Left hindlimb (tissue), 1 donor: ENCODE data around the gene MEF2B.
A peak's percentile ranks its signal among the peaks of the same experiment; 100 is the strongest.
"Not testable (repeated sequence)": the region's sequence is repeated elsewhere in the genome, so short reads cannot be mapped to it uniquely, and the experiment has no call there.

Source experiments
- DNase-seq: peaks from one replicate; pipeline ENCODE4 v3.0.0-alpha.2; 2018

The MEF2B gene

DNA sequence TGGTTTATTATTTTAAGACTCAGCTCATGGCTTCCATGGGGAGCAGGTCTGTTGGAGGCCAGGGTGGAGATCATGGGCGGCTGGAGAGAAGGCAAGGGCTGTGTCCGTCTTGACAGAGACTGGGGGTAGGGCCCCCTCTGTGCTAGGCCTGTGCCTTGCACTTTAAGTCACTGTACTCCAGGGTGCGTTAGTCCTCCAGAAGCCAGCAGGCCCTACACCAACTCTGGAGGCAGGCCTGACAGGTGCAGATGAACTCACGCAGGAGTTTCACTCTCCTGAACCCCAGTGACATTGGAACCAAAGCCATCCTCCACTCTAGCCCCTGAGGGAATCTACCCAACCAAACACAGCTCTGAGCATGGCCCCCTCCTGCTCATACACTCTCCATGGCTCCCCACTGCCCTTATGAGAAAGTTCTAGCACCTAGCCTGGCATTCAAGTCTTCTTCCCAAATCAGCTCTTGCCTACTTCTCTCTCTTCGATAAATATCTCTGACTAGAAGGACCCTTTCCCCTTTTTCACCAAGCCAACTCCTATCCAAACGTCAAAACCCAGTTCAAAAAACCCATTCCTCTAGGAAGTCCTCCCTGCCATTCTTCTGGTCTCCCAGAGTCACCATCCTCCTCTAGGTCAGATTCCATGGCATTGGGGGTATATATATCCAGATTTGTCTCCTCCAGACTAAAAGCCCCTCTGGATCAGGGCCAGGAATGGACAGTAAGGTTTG, 15.1 kb downstream of the MEF2B start:
- no peak for DNase-seq

DNA sequence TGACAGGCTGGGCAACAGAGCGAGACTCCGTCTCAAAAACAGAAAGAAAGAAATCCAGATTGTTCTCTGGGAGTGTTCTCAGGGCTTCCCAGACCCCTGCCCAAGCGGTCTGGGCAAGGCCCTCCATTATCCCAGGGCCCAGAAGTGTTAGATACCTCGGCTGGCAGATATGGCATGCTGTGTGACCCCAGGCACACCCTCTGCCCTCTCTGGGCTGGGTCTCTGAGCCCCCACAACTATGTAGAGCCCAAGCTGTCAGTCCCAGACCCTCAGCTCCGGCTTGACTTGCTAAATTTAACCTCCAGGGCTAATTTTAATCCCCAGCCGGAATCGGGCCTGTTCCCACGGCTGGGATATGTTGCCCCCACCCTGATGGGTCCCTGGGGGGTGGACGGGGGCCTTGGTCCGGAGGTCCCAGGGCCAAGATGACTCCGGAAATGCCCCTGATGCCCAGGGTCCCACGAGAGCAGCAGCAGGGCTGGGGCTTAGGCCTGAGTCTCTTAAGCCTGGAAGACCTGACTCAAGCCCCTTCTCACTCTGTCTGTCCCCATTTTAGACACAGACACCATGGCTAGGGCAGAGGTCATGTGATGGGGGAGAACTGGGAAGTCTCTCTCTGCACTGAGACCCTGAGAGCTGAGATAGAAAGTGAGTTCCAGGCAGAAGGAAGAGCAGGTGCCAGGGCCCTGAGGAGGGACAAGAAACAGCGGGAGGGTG, 17.2 kb downstream of the MEF2B start:
- no peak for DNase-seq

DNA sequence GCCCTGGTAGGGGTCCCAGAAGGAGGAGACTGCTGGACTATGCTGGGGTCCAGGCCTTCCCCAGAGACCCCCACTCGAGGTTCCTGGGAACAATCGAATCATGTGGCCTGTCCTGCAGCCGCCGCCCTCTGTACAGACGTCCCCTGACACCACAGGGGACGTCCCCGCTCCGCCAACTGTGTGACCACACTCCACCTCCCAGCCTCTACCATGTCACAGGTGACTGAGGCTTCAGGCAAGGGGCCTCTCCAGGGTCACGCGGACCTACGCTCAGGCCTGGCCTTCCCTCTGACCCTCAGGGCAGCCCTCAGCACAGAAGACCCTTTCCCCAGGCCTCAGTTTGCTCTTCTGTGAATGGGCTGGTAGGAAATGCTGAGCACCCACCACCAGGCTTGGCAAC, 18.6 kb downstream of the MEF2B start:
- DNase-seq: no peak

DNA sequence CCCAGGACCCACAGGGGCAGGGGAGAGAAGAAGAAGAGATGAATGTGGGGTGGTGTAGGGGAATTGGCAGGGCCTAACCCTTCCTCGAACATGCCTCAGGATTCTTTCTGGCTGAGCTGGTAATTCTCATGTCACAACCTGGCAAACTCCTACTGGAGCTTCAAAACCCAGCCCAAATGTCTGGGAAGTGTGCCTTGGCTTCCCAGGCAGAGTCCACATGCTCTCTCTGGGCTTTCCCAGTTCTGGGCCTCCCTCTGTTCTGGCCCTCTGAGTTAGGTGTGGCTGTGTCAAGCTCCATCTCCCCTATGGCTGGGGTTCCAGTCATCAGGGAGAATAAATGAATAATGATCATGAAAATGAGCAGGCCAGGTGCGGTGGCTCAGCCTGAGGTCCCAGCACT, 20.6 kb downstream of the MEF2B start:
- no peak for DNase-seq

DNA sequence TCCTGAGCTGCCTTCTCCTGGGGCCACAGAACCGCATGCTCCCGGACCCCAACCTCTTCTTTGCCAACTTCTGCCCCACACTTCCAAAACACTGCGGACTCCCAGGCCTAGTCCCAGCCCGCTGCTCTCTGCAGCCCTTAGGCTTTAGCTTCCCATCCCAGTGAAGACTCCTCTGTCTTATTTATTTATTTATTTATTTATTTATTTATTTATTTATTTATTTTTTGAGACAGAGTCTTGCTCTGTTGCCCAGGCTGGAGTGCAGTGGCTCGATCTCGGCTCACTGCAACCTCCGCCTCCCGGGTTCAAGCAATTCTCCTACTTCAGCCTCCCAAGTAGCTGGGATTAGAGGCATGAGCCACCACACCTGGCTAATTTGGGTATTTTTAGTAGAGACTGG, 21.6 kb downstream of the MEF2B start:
- not testable (repeated sequence) for DNase-seq

DNA sequence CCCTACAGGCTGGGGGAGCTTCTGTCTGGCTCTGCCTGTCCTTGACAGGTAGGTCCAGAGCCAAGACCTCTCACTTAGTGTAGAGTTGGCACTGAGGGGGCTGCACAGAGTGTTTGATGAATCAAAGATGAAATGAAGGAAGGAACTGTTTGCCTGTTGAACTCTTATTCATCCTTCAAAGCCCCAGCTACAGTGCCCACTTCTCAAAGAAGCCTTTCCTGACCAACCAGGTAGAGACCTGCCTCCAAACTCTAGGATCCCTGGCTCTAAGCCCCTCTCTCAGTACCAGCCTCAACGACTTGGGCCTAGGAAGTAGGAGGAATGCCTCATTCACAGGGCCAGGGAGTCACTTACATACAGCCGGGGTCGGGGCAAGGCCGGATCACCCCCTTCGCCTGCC, 22.7 kb downstream of the MEF2B start:
- DNase-seq: no peak

DNA sequence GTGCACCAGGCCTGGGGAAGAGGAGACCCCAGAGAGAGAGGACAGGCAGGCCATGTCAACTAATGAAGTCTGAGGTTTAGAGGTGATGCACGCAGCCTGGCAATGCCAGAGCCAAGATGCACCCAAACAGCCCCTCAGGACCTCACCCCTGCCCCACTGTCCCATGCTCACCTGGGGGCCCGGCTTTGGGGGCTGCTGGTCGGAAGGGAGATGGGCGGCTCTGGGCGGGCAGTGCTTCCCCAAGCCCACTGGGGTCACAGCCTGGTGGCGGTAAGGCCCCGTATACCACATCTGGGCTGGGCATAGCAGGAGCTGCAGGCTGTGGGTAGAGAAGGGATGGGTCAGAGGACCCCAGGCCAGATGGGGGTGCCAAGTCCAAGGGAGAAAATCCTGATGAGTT, 23.2 kb downstream of the MEF2B start:
- no peak for DNase-seq

DNA sequence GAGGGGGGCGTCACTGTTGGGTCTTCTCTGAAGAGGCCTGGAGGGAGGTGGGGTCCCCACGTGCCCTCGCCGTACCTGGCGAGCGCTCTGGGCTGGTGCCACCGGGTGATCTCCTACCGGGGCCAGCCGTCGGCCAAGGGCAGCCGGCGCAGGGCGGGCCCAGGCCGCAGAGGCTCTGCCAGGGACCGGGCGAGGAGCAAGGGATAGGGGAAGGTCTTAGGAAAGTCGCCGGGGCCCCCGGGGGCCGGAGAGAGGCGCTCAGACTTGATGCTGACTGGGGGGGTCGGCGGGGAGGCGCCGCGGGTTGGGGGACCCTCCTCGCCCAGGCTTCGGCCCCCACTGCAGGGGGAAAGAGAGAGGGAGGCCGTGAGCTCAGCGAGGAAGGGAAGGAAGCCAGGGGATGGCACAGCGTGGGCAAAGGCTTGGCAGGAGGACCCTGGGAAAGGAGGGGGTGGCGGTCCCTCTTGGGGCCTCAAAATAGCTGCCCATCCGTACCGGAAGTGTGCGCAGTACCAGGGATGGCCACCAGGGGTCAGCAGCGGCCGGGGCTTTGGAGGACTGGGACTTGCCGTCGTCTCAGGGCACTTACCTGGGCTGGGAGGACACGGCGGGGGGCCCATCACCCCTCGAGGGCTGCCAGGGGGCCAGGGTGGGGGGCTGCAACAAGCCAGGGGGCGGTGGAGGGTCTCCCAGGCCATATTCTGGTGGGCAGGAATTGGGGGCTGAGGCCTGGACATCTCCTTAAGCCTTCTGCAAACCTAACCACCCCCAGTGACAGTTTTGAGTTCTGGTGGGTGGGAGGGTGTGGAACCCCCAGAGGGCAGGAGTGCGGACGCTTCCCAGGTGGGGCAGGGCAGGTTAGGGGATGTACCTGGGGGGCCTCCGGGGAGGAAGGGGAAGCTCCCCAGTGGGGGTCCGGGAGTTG, 24.1 kb downstream of the MEF2B start:
- peak; percentile 84 for DNase-seq

DNA sequence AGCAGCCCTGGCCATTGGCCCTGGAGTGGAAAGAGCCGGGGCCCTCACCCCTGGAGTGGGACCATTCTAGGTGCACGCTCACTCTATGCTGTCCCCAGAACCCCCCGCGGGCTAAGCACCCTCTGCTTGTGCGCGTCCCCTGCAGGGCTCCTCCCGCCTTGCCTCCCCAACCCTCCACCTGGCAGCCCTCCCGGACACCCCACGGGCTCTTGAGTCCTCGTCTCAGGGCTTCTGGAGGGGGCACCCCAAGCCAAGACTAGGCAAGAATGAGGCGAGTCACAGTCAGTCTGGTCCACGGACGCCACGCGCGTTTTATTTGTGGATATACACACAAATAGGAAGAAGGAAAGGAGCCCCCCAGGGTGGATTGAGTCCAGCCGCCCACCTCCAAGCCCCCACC, 24.8 kb downstream of the MEF2B start:
- DNase-seq: no peak

DNA sequence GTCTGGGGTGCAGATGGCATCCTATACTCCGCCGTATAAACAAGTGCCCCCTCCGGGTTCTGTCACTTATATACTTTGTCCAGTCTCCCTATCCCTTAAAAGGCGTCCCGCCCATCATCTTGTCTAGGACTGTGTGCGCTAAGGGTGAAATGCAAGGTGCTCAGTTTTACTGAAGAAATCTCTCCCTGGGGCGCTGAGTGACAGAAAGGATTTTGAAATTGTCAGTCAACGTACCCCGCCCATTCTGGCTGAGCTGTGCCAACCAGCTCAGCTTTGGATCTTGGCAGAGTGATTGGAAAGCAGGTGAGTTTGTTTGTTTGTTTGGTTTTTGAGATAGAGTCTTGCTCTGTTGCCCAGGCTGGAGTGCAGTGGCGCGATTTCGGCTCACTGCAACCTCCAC, 27.7 kb downstream of the MEF2B start:
- DNase-seq: no peak

DNA sequence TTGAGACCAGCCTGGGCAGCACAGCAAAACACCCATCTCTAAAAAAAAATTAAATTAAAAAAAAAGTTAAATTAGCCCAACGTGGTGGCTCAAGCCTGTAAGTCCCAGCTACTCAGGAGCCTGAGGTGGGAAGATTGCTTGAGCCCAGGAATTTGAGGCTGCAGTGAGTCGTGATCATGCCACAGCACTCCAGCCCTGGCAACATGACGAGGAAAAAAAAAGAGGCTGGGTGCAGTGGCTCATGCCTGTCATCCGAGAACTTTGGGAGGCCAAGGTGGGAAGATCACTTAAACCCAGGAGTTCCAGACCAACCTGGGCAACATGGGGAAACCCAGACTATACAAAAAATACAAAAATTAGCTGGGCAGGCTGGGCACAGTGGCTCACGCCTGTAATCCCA, 29.6 kb downstream of the MEF2B start:
- DNase-seq: no peak

DNA sequence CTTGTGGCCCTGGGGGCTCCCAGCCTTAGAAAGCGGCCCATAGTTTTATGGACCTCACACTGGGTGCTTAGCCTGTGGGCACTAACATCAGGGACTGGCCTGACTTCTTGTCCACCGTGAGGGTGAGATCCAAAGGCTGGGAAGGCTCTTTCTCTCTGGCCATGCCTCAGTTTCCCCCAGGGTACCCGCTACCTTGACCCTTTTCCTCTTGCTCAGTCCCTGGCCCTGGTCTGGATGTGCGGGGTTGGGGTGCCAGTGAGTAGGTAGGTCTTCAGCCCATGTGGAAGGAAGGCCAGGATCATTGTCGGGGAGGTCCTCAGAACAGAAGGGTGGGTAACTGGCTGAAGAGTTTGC, 30.2 kb downstream of the MEF2B start:
- DNase-seq: no peak

DNA sequence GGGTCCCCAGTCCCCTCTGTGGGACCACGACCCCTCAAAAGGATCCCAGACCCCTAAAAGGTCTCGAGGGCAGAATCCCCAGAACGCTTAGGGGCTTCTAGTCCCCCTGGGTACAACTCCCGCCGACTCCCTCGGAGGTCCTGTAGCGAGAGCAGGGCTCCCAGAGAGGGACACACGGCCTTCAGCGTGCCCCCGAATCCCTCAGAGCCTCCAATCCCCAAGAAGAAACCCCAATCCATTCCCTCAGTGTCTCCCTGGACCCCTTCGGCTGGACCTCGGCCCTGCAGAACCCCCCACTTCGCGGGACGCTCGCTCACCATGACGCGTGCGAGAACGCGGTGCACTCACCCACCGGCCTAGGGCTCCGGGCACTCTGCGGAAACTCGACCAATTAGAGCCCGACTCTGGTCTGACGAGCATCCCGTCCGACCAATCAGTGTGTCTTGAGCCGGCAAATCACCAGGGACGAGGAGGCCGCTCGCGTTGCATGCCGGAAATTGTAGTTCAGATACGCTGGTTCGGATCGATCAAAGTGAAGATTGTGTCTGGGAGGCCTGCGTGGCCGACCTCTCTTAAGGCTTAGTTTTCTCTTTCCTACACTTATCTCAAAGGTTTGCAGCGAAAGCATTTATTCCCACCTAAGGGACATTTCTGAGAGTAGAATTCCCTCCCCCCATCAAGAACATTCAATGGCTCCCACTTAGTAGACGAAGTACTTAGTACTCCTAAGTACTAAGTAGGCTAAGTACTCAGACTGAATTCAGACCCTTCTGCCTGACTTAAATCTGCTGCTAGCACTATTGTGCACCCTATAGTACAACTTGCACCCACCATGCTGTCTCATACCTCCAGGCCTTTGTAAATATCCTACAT, 31.7 kb downstream of the MEF2B start, which contains the start of gene TMEM161A:
Gene TMEM161A (minus strand): TSS at position 370 of the 873 bp plus-strand sequence. CDS start 50 bp downstream, at position 320.
- peak; percentile 97 for DNase-seq

DNA sequence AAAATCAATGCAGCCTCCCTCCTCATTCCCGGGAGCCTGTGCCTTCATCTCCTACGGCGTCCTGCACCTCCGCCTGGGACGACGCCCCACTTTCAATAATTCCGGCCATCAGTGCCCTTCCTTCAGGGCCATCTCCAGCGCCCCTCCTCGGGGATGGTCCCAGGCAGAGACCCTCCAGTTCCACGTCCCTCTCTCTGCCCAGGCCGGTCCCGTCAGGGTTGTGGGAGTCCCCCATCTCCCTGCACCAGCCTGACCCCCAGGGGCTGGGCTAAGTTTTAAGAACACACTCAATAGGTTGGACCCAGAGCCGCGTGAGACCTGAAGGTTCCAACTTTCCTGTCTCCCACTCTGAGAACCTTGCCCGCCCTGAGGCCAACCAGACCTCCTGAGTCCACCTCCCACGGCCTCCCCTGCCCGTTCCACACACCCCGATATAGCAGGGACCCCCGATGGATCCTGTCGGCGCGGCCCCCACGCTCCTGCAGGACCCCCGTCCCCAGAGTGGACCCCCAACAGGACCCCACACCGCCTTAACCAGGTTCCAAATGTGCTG, 32.4 kb downstream of the MEF2B start:
- DNase-seq: no peak

DNA sequence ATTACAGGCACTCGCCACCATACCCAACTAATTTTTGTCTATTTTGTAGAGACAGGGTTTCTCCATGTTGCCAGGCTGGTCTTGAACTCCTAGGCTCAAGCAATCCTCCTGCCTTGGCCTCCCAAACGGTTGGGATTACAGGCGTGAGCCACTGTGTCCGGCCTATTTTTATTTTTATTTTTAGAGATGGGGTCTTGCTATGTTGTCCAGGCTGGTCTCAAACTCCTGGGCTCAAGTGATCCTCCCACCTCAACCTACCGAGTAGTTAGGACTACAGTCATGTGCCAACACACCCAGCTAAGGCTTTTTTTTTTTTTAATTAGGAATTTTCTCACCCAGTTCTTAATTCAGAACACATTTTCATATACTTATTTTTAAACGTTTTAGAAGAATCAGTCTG, 34.4 kb downstream of the MEF2B start:
- not testable (repeated sequence) for DNase-seq

DNA sequence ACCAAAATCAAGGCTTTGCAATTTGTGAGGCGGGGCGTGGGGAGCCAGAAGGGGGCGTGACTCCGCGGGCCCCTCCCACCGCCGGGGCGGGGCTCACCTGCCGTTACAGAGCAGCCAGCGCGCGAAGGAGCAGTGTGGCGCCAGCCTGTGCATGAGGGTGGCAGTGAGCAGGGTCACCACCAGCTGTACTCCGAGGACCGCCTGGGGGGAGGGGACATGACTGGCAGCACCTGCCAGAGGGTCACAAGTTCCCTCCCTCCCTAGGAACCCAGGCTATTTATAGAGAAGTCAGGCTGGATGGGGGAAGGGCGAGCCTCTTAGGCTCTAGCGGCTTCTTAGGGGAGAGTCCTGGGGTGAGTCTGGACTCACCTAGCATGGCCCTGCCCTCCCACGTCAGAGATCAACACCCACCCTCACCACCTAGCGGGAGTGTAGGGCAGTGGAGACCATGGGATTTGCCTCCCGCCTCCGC, 35.3 kb downstream of the MEF2B start:
- DNase-seq: no peak

DNA sequence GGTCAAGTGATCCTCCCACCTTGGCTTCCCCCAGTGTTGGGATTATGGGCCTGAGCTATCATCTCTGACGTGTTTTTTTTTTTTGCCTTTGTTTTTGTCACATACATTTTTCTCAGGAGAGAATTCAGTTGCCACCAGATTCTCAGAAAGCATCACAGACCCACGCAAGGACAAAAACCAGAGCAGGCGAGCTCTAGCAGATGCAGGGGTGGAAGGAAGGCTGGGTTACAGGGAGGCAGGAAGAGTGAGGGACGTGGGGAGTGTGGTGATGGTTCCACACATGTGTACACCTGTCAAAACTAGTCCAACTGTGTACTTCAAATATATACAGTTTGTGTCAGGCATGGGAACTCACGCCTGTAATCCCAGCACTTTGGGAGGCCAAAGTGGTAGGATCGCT, 36.1 kb downstream of the MEF2B start:
- no peak for DNase-seq

DNA sequence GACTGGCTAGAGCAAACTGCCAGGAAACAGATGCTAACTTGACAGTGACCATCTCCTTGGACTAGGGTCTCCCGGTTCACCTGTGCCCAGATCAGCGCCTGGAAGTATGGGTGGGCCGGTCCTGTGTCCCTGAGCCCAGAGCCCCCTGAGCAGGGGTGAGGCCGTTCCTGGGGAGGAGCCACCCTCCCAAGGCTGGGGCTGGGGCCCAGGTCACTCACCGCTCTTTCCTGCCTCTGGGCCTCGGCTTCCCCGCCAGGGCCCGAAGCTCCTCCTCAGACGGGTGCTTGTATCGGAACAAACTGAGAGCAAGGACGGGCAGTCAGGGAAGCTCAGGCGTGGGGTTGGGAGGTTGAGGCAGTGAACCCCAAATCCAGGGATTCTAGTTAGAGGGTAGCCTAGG, 37.2 kb downstream of the MEF2B start:
- DNase-seq: peak; percentile 22

DNA sequence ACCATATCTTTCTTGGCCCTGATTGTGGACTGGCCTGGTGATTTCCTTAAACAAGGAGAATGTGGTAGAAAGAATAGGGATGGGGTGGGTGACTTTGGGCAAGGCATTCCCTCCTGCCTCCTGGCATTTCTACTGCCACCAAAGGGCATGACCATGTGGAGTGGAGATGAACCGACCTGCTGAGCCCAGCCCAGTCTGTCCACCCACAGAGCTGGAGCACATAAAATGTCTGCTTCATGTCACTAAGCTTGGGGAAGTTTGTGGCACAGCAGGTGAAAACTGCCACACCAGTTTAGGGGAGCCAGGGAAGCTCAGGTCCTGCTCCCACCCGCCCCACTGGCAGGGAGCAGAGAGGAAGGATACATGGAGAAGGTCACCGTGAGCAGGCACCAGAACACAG, 38.1 kb downstream of the MEF2B start:
- no peak for DNase-seq

DNA sequence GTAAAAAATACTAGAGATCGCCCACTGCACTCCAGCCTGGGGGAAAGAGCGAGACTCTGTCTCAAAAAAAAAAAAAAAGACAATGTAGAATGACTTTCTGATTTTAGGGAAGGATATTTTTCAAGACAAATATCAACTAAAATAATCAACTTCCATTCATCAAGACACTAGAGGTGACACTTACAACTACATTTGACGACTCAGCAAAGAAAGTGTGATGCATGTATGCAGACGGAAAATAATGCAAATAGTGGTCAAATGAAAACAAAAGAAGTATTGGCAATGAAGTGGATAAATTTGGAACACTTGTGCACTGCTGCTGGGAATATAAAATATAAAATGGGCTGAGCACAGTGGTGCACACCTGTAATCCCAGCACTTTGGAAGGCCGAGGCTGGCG, 44.0 kb downstream of the MEF2B start:
- no peak for DNase-seq

DNA sequence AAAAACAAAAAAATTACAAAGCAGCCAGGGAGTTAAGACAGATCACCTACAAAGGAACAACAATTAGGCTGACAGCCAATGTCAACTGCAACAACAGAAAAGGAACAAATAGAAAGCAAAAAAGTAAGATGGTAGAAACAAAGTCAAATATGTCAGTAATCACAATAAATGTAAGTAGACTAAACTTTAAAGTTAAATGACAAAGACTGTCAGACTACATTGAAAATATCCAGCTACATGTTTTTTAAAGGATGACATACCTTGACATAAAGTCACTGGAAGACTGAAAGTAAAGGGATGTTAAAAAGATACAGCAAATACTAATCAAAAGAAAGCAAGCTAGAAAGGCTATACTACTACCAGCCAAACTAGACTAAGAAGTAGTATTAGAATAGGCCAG, 46.7 kb downstream of the MEF2B start:
- no peak for DNase-seq

DNA sequence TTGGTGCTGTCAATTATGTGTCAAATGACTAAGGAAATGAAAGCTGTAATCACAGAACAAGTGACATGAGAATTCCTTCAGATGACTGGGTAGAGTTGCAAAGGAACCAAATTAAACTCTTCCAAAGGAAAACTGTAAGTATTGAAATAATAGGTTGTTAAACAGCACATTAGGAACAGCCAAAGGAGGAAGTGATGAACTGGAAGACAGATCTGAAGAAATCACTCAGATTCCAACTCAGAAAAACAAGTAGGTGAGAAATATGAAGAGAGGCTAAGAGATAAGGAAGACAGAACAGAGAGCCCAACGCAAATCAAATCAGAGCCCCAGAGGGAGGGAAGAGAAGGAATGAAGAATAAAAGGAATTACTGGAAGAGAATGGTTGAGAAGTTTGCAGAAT, 47.2 kb downstream of the MEF2B start:
- DNase-seq: no peak
